ENCODE measurements around the gene ACSL3.

GRCh38 chr2:222935688-222936298 is 75.0 kb downstream of the ACSL3 start:
- TF ChIP-seq ZFP3 (CRISPR knock-in tag; IDR thresholded peaks at IDR 0.05) (no peak), ZFP30 (CRISPR knock-in tag; IDR thresholded peaks at IDR 0.05) (no peak), ZNF565 (CRISPR knock-in tag; conservative IDR thresholded peaks at IDR 0.05; ENCODE audit: low read depth) (no peak)

Measured in SK-N-SH treated with all-trans-retinoic acid at 6 μM for 48 hours (cell line).